Tibial nerve (tissue), 3 donors: ENCODE measurements around the gene SLC25A20.

ENCODE experiments used
- POLR2A ChIP-seq, 2 donors: fragments of 450-650 bp; IDR thresholded peaks; one replicate each; pipeline ENCODE4 v1.6.1; 2017; ENCODE audit warnings: antibody characterized with exemption in 2 of 2, mild to moderate bottlenecking in 2 of 2, moderate library complexity in 2 of 2
- TF ChIP-seq, protein P1 (sequence below), 5 experiments: fragments of 200-600 bp in 3 of 5; fragments of 450-650 bp in 2 of 5; sonication (generic) in 3 of 5; IDR thresholded peaks; one replicate each; pipeline ENCODE4 v1.5.1; 2016 to 2019; ENCODE audit warnings: antibody characterized with exemption in 5 of 5, mild to moderate bottlenecking in 3 of 5, moderate library complexity in 2 of 5

DNA sequence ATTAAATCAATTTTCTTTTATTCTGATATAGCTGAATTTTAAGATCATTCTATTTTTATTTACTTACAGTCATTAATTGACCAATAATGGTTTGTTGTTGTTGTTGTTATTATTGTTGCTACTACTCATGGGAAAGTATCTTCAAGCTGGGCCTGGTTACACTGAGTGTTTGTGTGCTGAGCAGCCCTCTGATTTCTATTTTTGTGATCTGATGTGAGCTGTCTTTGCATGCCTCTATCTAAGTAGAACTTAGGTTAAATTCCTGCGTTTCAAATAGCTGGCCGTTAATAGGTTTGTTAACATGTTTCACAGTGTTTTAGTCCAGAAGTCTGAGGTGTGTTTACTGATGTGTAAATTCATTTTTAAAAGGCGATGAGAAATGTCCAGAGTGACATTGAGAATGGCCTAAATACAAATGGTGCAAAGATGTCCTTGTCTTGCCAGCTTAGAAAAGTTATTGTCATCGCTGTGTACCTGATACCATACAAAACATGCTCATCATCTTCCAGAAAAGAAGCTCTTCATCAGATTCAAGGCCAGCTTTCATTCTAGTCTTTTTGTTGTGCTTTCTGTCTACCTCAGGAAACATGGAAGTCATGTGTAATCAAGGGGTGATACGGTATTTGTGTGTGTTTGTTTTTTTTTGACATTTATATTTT, 35.8 kb upstream of the SLC25A20 start:
- no peak for TF ChIP-seq POLR2A (IDR thresholded peaks at IDR 0.05)
- TF ChIP-seq, protein P1, sequence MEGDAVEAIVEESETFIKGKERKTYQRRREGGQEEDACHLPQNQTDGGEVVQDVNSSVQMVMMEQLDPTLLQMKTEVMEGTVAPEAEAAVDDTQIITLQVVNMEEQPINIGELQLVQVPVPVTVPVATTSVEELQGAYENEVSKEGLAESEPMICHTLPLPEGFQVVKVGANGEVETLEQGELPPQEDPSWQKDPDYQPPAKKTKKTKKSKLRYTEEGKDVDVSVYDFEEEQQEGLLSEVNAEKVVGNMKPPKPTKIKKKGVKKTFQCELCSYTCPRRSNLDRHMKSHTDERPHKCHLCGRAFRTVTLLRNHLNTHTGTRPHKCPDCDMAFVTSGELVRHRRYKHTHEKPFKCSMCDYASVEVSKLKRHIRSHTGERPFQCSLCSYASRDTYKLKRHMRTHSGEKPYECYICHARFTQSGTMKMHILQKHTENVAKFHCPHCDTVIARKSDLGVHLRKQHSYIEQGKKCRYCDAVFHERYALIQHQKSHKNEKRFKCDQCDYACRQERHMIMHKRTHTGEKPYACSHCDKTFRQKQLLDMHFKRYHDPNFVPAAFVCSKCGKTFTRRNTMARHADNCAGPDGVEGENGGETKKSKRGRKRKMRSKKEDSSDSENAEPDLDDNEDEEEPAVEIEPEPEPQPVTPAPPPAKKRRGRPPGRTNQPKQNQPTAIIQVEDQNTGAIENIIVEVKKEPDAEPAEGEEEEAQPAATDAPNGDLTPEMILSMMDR (IDR thresholded peaks at IDR 0.05) = no peak
